ENCODE measurements around the gene TRAF5.
"Not testable (repeated sequence)": the region's sequence is repeated elsewhere in the genome, so short reads cannot be mapped to it uniquely, and the experiment has no call there.

Gene TRAF5

GRCh38 chr1:211393203-211393602, 66.6 kb downstream of the TRAF5 start:
- CTCF ChIA-PET, result no interaction called here
- no peak for TF ChIP-seq ARNT (IDR thresholded peaks at IDR 0.05)
- no peak for TF ChIP-seq SP1 (IDR thresholded peaks at IDR 0.05)
- no peak for TF ChIP-seq TARDBP (IDR thresholded peaks at IDR 0.05)
- no peak for TF ChIP-seq PKNOX1 (IDR thresholded peaks at IDR 0.05)
- TF ChIP-seq CTBP1 (IDR thresholded peaks at IDR 0.05; ENCODE audit: borderline replicate concordance), result no peak
- no peak for TF ChIP-seq FOXA1 (IDR thresholded peaks at IDR 0.05)
- no peak for TF ChIP-seq FOXM1 (IDR thresholded peaks at IDR 0.05; ENCODE audit: borderline replicate concordance)
- no peak for TF ChIP-seq SUZ12 (IDR thresholded peaks at IDR 0.05)
- no peak for TF ChIP-seq FOXK2 (IDR thresholded peaks at IDR 0.05)
- TF ChIP-seq NFRKB (IDR thresholded peaks at IDR 0.05), result no peak
- TF ChIP-seq ZNF384 (IDR thresholded peaks at IDR 0.05), result no peak
- DNase-seq (ENCODE audit: extremely low spot score), result no peak
- POLR2A ChIA-PET, result no interaction called here

- CTCF ChIA-PET; DNase-seq (ENCODE audit: extremely low spot score); POLR2A ChIA-PET: not testable (repeated sequence)
Observed at GRCh38 chr1:211398266-211398930, 71.8 kb downstream of the TRAF5 start.

- CTCF ChIA-PET; DNase-seq (ENCODE audit: extremely low spot score); POLR2A ChIA-PET: not testable (repeated sequence)
Observed at GRCh38 chr1:211399851-211400393, 73.3 kb downstream of the TRAF5 start.

GRCh38 chr1:211401751-211402150, 75.1 kb downstream of the TRAF5 start:
- POLR2A ChIA-PET; DNase-seq (ENCODE audit: extremely low spot score); CTCF ChIA-PET: not testable (repeated sequence)

- POLR2A ChIA-PET; DNase-seq (ENCODE audit: extremely low spot score); CTCF ChIA-PET: not testable (repeated sequence)
Observed at GRCh38 chr1:211406086-211406485, 79.5 kb downstream of the TRAF5 start.

- POLR2A ChIA-PET; CTCF ChIA-PET; DNase-seq (ENCODE audit: extremely low spot score): not testable (repeated sequence)
Observed at GRCh38 chr1:211407749-211408148, 81.1 kb downstream of the TRAF5 start.

GRCh38 chr1:211411639-211412038, 85.0 kb downstream of the TRAF5 start:
- DNase-seq (ENCODE audit: extremely low spot score), result no peak
- CTCF ChIA-PET, result no interaction called here
- TF ChIP-seq TARDBP (IDR thresholded peaks at IDR 0.05), result no peak
- TF ChIP-seq FOXK2 (IDR thresholded peaks at IDR 0.05), result no peak
- TF ChIP-seq SP1 (IDR thresholded peaks at IDR 0.05), result no peak
- TF ChIP-seq ZNF384 (IDR thresholded peaks at IDR 0.05), result no peak
- no peak for TF ChIP-seq LEF1 (IDR thresholded peaks at IDR 0.05; ENCODE audit: borderline replicate concordance)
- no peak for TF ChIP-seq FOXA1 (IDR thresholded peaks at IDR 0.05)
- TF ChIP-seq SUZ12 (IDR thresholded peaks at IDR 0.05), result no peak
- no peak for TF ChIP-seq PKNOX1 (IDR thresholded peaks at IDR 0.05)
- TF ChIP-seq L3MBTL2 (conservative IDR thresholded peaks at IDR 0.05), result no peak
- TF ChIP-seq NFRKB (IDR thresholded peaks at IDR 0.05), result no peak
- no peak for TF ChIP-seq HDGF (IDR thresholded peaks at IDR 0.05; ENCODE audit: borderline replicate concordance)
- no peak for TF ChIP-seq BHLHE40 (IDR thresholded peaks at IDR 0.05; ENCODE audit: borderline replicate concordance)
- TF ChIP-seq ARNT (IDR thresholded peaks at IDR 0.05), result no peak
- POLR2A ChIA-PET, result no interaction called here

GRCh38 chr1:211415700-211416099, 89.1 kb downstream of the TRAF5 start:
- POLR2A ChIA-PET, result no interaction called here
- CTCF ChIA-PET, result no interaction called here

GRCh38 chr1:211416246-211416627, 89.6 kb downstream of the TRAF5 start:
- CTCF ChIA-PET; DNase-seq (ENCODE audit: extremely low spot score); POLR2A ChIA-PET: not testable (repeated sequence)

More at GRCh38 chr1:211415700-211416099, 89.1 kb downstream of the TRAF5 start:
- no peak for TF ChIP-seq LEF1 (IDR thresholded peaks at IDR 0.05; ENCODE audit: borderline replicate concordance)
- peak; percentile 55 for TF ChIP-seq PKNOX1 (IDR thresholded peaks at IDR 0.05)
- DNase-seq (ENCODE audit: extremely low spot score), result no peak

Data from HEK293T (cell line).